Stimulated activated CD4-positive, alpha-beta T cell treated with anti-CD3 and anti-CD28 coated beads, Interleukin-15, amount 100 ng/mL, for 48 hours (primary cell): ENCODE measurements around the gene IQCE.
"Not testable (repeated sequence)": the region's sequence is repeated elsewhere in the genome, so short reads cannot be mapped to it uniquely, and the experiment has no call there.

Source experiments
- DNase-seq, 2 donors: peaks; one replicate each; pipeline ENCODE4 v3.0.0-alpha.2; 2020; ENCODE audit warnings: low read depth in 2 of 2

Gene IQCE

GRCh38 chr7:2532199-2532772 is 26.5 kb upstream of the IQCE start:
- DNase-seq = not testable (repeated sequence)

DNA sequence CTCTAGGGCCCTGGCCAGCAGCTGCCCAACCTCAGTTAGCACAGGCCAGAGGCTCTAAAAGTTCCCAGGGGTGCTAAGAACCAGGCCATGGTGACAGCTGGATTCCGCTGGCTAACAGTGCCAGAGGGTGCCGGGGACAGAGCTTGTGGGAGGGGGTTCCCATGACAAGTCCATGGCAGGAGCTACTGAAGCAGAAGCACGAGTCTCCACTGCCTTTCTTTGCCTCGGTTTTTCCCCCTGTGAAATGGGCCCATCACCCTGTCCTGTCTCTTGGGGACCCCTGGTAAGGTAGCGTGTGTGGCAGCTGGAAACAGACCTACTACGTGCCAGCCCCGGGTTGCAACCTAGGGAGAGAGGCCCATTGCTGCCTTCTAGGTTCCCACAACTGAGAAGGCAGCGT is 26.0 kb upstream of the IQCE start:
- DNase-seq = not testable (repeated sequence)

- not testable (repeated sequence) for DNase-seq
Measured at GRCh38 chr7:2533566-2533965, 25.2 kb upstream of the IQCE start.

DNA sequence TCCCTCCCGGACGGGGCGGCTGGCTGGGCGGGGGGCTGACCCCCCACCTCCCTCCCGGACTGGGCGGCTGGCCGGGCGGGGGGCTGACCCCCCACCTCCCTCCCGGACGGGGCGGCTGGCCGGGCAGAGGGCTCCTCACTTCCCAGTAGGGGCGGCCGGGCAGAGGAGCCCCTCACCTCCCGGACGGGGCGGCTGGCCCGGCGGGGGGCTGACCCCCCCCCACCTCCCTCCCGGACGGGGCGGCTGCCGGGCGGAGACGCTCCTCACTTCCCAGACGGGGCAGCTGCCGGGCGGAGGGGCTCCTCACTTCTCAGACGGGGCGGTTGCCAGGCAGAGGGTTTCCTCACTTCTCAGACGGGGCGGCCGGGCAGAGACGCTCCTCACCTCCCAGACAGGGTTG is 24.6 kb upstream of the IQCE start:
- DNase-seq = not testable (repeated sequence)

DNA sequence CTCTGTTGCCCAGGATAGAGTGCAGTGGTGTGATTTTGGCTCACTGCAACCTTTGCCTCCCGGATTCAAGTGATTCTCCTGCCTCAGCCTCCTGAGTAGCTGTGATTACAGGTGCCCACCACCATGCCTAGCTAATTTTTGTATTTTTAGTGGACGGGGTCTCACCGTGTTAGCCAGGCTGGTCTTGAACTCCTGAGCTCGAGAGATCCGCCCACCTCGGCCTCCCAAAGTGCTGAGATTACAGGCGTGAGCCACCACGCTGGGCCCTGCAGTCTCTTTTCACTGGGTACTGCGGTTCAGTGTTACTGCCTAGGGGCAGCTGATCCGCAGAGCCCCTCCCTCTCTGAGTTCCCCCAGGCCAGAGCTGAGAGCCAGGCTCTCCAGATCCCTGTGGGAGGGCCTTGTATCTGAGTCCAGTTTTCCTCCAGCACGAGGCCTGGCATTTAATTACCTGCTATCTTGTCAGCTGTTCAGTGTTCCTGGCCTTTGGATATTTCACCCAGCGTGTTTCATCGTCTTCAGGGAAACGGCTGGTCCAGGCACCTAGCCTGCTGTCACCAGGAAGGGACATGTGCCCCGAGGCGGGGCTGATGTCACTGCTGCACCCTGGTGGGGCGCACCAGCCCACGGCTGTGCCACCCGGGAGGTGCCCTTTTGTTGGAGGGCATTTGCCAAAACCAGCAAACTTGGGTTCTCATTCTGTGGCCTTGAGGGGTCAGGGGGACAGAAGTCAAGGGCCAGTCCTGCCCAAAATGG is 22.7 kb upstream of the IQCE start:
- DNase-seq = not testable (repeated sequence)

GRCh38 chr7:2537981-2538851 is 20.6 kb upstream of the IQCE start:
- DNase-seq = no peak

DNA sequence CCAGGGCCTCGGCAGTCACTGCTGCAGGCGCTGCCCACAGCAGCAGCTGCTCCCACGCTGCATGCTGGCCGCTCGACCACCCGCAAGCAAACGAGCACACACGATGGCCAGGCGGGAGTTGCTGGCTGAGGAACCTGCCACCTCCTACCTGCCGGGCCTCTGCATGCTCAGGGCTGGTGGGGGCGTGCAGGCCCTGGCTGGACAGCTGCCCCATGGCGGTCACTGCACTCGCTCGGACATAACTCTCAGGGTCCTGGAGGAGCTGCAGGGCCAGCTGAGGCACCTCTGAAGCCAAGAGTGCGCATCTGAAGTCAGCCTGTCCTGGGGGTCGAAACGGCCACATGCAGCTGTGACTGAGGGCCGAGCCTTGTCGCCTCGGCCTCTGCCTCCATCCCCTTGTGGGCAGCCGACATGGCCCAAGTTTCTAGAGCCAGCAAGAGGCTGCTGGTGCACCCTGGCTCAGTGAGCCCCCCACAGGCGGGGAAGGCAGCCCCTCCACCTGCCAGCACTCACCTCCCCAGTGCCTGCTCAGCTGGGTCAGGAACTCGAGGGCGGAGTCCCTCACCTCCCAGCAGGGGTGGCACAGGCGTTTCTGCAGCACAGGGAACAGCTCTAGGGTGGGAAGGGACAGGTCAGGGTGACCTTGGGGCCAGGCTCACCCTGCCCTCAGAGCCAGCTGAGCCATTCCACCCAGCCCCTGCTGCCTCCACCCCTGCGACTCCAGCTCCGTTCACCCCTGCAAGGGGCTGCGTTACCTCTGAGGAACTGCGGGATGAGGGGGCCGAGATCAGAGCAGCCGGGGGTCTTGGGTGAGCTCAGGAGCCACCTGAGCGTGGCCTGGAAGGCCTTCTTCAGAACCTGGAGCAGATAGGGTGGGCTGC is 19.5 kb upstream of the IQCE start:
- no peak for DNase-seq

DNA sequence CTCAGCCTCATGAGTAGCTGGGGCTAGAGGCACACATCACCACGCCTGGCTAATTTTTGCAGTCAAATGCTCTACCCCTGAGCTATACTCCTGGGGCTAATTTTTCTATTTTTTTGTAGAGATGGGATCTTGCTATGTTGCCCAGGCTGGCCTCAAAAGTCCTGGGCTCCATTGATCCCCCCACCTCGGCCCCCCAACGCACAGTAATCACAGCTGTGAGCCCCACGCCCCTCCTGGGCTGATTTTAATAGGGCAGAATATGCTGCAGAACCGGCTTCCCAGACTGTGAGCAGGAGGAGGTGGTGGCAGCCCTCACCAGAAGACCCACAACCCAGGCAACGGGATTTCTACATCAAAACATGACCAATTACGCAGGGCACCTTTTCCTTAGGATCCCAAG is 18.6 kb upstream of the IQCE start:
- no peak for DNase-seq

DNA sequence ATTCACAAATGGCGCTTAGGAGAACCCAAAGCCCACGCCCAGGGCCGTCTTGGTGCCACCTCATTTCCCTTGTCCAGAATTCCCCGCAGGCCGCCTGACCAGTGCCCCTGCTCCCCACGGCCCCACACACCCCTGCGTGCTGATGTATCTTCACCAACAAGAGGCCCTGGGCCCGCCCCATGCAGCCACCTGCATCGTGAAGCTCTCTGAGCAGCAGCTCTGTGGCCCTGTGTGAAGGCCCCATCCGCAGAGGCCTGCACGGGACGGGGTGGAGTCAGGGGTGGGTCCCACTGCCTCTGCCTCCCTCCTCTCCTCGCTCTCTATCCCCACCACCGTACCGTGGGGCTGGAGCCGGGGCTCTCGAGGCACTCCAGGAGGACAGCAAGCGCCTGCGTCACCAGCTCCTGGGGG is 18.1 kb upstream of the IQCE start:
- DNase-seq = no peak

GRCh38 chr7:2541291-2542010 is 17.3 kb upstream of the IQCE start:
- DNase-seq = no peak

DNA sequence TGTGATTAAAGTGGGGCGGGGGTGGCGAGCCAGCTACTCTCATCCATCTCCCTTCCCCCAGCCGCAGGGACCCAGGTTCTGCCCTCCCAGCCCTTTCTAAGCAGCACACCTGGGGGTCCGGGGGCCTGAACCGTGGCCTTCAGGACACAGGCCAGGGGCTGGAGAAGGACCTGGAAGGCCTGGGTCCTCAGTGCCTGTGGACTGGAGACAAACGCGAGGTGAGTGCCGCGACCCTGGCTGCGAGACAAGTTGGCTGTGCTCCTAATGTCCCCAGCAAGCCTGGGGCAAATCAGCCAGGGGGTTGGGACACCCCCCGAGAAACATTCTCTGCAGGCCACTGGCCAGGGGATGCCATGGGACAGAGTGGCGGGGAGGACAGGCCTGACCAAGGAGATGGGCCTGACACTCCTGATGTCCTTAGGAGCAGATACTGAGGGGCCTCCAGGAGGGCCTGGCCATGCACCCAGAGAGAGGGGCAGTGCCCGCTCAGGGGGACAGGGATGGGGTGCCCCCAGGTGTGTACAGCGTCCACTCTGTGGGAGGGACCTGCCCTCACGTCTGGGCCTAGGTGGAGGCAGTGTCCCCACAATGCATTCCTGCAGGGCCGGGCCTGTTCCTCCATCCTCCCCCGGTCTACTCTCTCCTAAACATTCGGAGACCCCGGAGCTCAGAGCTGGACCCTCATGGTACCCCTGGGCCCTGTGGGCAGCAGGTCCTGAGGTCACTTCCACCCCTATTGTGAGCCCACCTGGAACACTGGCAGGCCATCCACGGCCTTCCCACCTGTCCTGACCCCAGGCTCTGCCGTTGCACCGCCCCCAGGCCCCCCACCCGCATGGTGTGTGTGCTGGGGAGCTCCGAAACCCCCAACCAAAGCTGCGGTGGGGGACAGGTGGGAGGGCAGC is 16.5 kb upstream of the IQCE start:
- DNase-seq = no peak

GRCh38 chr7:2542916-2543871 is 15.6 kb upstream of the IQCE start:
- DNase-seq = no peak

GRCh38 chr7:2544541-2545188 is 14.1 kb upstream of the IQCE start:
- DNase-seq = no peak

GRCh38 chr7:2545746-2546425 is 12.9 kb upstream of the IQCE start:
- DNase-seq = no peak

DNA sequence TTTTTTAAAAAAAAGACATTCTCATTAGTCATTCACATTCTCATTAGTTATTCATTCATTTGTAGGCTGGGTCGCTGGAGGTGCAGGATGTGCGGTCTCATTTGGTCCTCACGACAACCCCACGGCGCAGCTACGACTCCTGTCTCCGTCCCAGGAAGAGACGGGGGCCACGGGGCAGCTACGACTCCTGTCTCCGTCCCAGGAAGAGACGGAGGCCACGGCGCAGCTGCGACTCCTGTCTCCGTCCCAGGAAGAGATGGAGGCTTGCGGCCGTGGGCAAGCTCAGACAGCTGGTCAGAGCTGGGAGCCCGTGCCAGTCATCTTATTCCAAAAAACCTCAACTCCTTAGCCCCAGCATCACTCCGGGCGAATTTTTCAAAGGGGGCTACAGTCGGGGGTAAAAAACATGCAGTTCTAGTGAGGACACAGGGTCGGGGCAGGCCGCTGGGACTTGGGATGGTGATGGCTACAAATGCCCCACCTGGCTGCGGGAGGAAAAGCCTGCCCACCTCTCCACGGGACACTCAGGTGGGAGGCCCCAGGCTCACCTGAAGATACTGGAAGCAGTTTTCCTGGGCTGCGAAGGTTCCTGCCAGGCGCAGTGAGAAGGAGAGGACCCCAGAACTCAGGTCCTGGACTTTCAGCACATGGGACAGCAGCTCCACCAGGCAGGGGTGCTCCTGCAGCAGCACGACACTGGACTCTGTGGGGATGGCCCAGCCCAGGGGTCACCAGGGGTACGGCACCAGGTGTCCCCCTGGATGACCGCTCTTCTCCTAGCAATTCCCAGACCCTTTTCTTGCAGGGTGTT is 11.8 kb upstream of the IQCE start:
- DNase-seq = no peak

DNA sequence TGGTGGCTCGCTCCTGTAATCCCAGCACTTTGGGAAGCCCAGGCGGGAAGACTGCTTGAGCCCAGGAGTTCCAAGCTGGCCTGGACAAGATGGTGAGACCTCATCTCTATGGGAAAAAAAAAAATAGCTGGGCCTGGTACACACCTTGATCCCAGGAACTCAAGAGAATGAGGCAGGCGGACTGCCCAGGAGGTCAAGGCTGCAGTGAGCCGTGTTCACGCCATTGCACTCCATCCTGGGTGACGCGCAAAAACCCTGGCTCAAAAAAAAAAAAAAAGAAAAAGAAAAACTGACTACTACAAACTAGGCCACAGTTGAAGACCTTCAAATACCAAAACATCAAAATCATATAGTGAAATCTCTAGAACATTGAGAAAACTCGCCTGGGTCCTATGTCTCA is 7.4 kb upstream of the IQCE start:
- DNase-seq = no peak

DNA sequence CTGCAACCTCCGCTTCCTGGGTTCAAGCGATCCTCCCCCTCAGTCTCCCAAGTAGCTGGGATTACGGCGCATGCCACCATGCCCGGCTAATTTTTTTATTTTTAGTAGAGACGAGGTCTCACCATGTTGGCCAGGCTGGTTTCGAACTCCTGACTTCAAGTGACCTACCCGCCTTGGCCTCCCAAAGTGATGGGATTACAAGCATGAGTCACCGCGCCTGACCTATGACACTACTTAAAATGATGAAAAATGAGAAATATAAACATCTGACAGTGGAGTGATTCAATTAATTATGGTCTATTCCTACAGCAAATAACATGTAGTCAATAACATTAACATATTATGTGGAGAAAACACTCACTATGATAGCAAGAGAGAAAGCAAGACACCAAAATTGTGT is 5.7 kb upstream of the IQCE start:
- DNase-seq = no peak
